GM21390 (cell line): Measurements from ENCODE around the gene TOPORS.

Experiments used
- ATAC-seq: cut with Tn5 transposase; IDR thresholded peaks from one replicate; pipeline ENCODE4 v1.9.1; 2021; ENCODE audit not compliant: unreplicated experiment

The TOPORS gene

GRCh38 chr9:32508728-32509127, 43.7 kb downstream of the TOPORS start:
- ATAC-seq, result no peak

GRCh38 chr9:32503008-32503407, 49.4 kb downstream of the TOPORS start:
- ATAC-seq, result no peak

- ATAC-seq, result no peak
Measured at GRCh38 chr9:32502464-32502863, 49.9 kb downstream of the TOPORS start.

GRCh38 chr9:32501868-32502267, 50.5 kb downstream of the TOPORS start:
- no peak for ATAC-seq

GRCh38 chr9:32500768-32501167, 51.6 kb downstream of the TOPORS start:
- no peak for ATAC-seq

GRCh38 chr9:32497921-32498320, 54.5 kb downstream of the TOPORS start:
- ATAC-seq, result no peak

GRCh38 chr9:32490601-32491000, 61.8 kb downstream of the TOPORS start:
- no peak for ATAC-seq
